GM12878 (cell line): ENCODE measurements around the gene IRAK4. TPM values are rescaled to one million over a fixed set of nuclear protein-coding genes. Genes with fewer than 3 reads are reported as not detected.

ENCODE experiments used
- ATAC-seq: fragments of 200-7000 bp; cut with Tn5 transposase; 3 replicates; pipeline ENCODE4 v1.9.1; 2020; ENCODE audit warnings: mild to moderate bottlenecking, moderate library complexity
- BruUV-seq: library from RNA; stranded (reverse); fragments of 400-500 nt; replicated peaks from 2 replicates; lab custom pipeline; 2021; lab: Mats Ljungman, UMichigan
- CTCF ChIA-PET: fragments of 300-600 bp; sonication (Branson Sonifier 250); formaldehyde crosslinking; extraction: SDS; loops from one replicate; lab custom pipeline; 2021; ENCODE audit warnings: inconsistent platforms; lab: Yijun Ruan, JAX
- POLR2A ChIA-PET: fragments of 350-600 bp; formaldehyde crosslinking; extraction: SDS; loops from one replicate; lab custom pipeline; 2021; ENCODE audit warnings: inconsistent platforms; lab: Charles Lee
- RAD21 ChIA-PET: fragments of 300-600 bp; sonication (Branson Sonifier 250); formaldehyde crosslinking; loops from one replicate; lab custom pipeline; 2023; ENCODE audit warnings: antibody characterized with exemption; ENCODE audit not compliant: unreplicated experiment; lab: Charles Lee
- SMC1A ChIA-PET: fragments of 300-600 bp; sonication (Branson Sonifier 250); formaldehyde crosslinking; loops from one replicate; lab custom pipeline; 2023; ENCODE audit not compliant: unreplicated experiment, uncharacterized antibody; lab: Charles Lee
- DNase-seq: peaks from one replicate; pipeline ENCODE4 v3.0.0-alpha.2; 2011; ENCODE audit warnings: low read depth, low spot score
- FAIRE-seq: peaks from 3 replicates; lab custom pipeline; 2011; peaks lifted over from hg19 to GRCh38; lab: Jason Lieb, UNC
- H2AFZ ChIP-seq: 2 replicates; pipeline ENCODE4 v1.6.0; 2011; ENCODE audit warnings: low read depth, low read length, control low read depth; ENCODE audit not compliant: control insufficient read depth
- H3K27ac ChIP-seq: 2 replicates; pipeline ENCODE4 v1.5.1; 2011; ENCODE audit warnings: control low read depth; ENCODE audit not compliant: control insufficient read depth, insufficient read depth
- H3K27me3 ChIP-seq, 2 experiments: replicated peaks in 1 of 2; 2 replicates each; pipeline versions ENCODE4 v1.6.0 to v1.6.1; 2011; ENCODE audit warnings: low read length in 1 of 2; ENCODE audit not compliant: control insufficient read depth in 2 of 2, insufficient read depth in 2 of 2
- H3K36me3 ChIP-seq, 2 experiments: 2 replicates each; pipeline ENCODE4 v1.5.1; 2011; ENCODE audit warnings: low read length in 1 of 2; ENCODE audit not compliant: control insufficient read depth in 2 of 2, insufficient read depth in 2 of 2
- H3K4me1 ChIP-seq: 2 replicates; pipeline ENCODE4 v1.6.1; 2011; ENCODE audit warnings: mild to moderate bottlenecking, low read length, moderate library complexity, mixed read lengths; ENCODE audit not compliant: control insufficient read depth, insufficient read depth
- H3K4me2 ChIP-seq: 2 replicates; pipeline ENCODE4 v1.6.0; 2011; ENCODE audit warnings: control low read depth; ENCODE audit not compliant: control insufficient read depth, insufficient read depth
- H3K4me3 ChIP-seq: fragments of 200-600 bp; sonication (generic); 2 replicates; pipeline ENCODE4 v1.5.1; 2016
- H3K79me2 ChIP-seq: 2 replicates; pipeline ENCODE4 v1.6.0; 2011; ENCODE audit warnings: low read length; ENCODE audit not compliant: control insufficient read depth, insufficient read depth
- H3K9ac ChIP-seq: 2 replicates; pipeline ENCODE4 v1.8.0; 2011; ENCODE audit warnings: low read length, control low read depth, mixed read lengths; ENCODE audit not compliant: control insufficient read depth, insufficient read depth
- H3K9me3 ChIP-seq: replicated peaks from 3 replicates; pipeline ENCODE4 v1.5.1; 2011; ENCODE audit warnings: mild to moderate bottlenecking, low read length; ENCODE audit not compliant: control insufficient read depth, insufficient read depth
- H4K20me1 ChIP-seq: 2 replicates; pipeline ENCODE4 v1.6.0; 2011; ENCODE audit not compliant: control insufficient read depth, insufficient read depth
- BCLAF1 ChIP-seq: fragments of 450-650 bp; IDR thresholded peaks from 2 replicates; pipeline ENCODE4 v1.6.1; 2017; ENCODE audit warnings: antibody characterized with exemption, mild to moderate bottlenecking, moderate library complexity
- CBFB ChIP-seq: IDR thresholded peaks from 2 replicates; pipeline ENCODE4 v1.6.1; 2016; ENCODE audit warnings: antibody characterized with exemption, low read depth
- KAT2A ChIP-seq: conservative IDR thresholded peaks from 2 replicates; pipeline ENCODE4 v1.6.1; 2011; ENCODE audit warnings: low read depth, low read length; ENCODE audit not compliant: control insufficient read depth
- NFXL1 ChIP-seq: fragments of 450-650 bp; IDR thresholded peaks from 2 replicates; pipeline ENCODE4 v1.6.1; 2017; ENCODE audit warnings: antibody characterized with exemption, mild to moderate bottlenecking, borderline replicate concordance
- POLR2AphosphoS5 ChIP-seq: IDR thresholded peaks from 2 replicates; pipeline ENCODE4 v1.6.1; 2011; ENCODE audit warnings: mild to moderate bottlenecking, low read length, inconsistent platforms
- RUNX3 ChIP-seq: IDR thresholded peaks from 2 replicates; pipeline ENCODE4 v1.6.1; 2012; ENCODE audit warnings: low read length, inconsistent platforms
- SPI1 ChIP-seq: IDR thresholded peaks from 2 replicates; pipeline ENCODE4 v1.6.1; 2011; ENCODE audit warnings: low read depth, mild to moderate bottlenecking, low read length, moderate library complexity, borderline replicate concordance; ENCODE audit not compliant: insufficient read depth
- YBX1 ChIP-seq: fragments of 450-650 bp; IDR thresholded peaks from 2 replicates; pipeline ENCODE4 v1.6.1; 2016; ENCODE audit warnings: antibody characterized with exemption
- YY1 ChIP-seq: IDR thresholded peaks from 2 replicates; pipeline ENCODE4 v1.6.1; 2011; ENCODE audit warnings: low read depth, mild to moderate bottlenecking, low read length
- ZNF622 ChIP-seq: fragments of 450-650 bp; IDR thresholded peaks from 2 replicates; pipeline ENCODE4 v1.6.1; 2017; ENCODE audit warnings: mild to moderate bottlenecking, inconsistent platforms
- ZZZ3 ChIP-seq: IDR thresholded peaks from 2 replicates; pipeline ENCODE4 v1.6.1; 2011; ENCODE audit warnings: low read depth; ENCODE audit not compliant: control insufficient read depth, insufficient read length
- WGBS: methylation state at CpG from one replicate; pipeline ENCODE4 v1.1.6; 2016; ENCODE audit warnings: low lambda C conversion rate; ENCODE audit not compliant: insufficient replicate concordance, insufficient coverage; ENCODE audit errors: missing lambda C conversion rate; 5-methylcytosine and 5-hydroxymethylcytosine counted together
- in situ Hi-C: fragments of 300-500 bp; cut with MboI; formaldehyde crosslinking; loops from 9 replicates; pipeline ENCODE4 v1.14.3; 2018; ENCODE audit warnings: mixed read lengths
- intact Hi-C: fragments of 100-400 bp; cut with micrococcal nuclease; formaldehyde crosslinking; loops from one replicate; pipeline ENCODE4 v1.14.2; 2022; ENCODE audit not compliant: unreplicated experiment
- polyA plus RNA-seq, 11 experiments: library from polyadenylated mRNA; depleted of rRNA in 4 of 11; unstranded in 6 of 11; stranded (reverse) in 5 of 11; fragments of >200 nt; fragmentation: Nextera tagmentation in 4 of 11; fragmentation: Illumina TruSeq in 1 of 11; extraction: Ambion mirVana in 4 of 11; extraction: Trizol in 1 of 11; gene quantifications; 1 replicate in 1 of 11; 2 replicates in 10 of 11; pipeline versions ENCODE4 v1.2.1 to v1.2.3, GENCODE V29; 2011 to 2016; ENCODE audit warnings: inconsistent platforms in 2 of 11, missing spikeins in 2 of 11, low read depth in 1 of 11
- total RNA-seq, 4 experiments: library from RNA; depleted of rRNA in 3 of 4; stranded (reverse); fragments of >200 nt in 3 of 4; fragmentation: Illumina TruSeq in 1 of 4; extraction: Trizol in 1 of 4; gene quantifications; 2 replicates each; pipeline versions ENCODE4 v1.2.1 to v1.2.3, GENCODE V29; 2013 to 2021

Gene IRAK4
- total and polyA plus RNA-seq, 10 of the 15 experiments (the other 5 are each of a cell fraction or from before 2014, with no cell fraction given) = 7.9 to 46.8 (median 20.9) TPM

GRCh38 chr12:43740511-43741100 is 18.1 kb upstream of the IRAK4 start:
- H3K4me2 ChIP-seq = no peak overlapping the region
- peak; percentile 38 for FAIRE-seq
- in situ Hi-C loops = no loop called here
- intact Hi-C loops = no loop called here
- TF ChIP-seq YY1 (peak; percentile 62; the same call in 1 of the 2 replicates), ZZZ3 (no peak), SPI1 (peak; percentile 49; the same call in 1 of the 2 replicates), RUNX3 (peak; percentile 37; the same call in 1 of the 2 replicates)
- 82% methylated on average over 3 of the region's 3 CpGs for WGBS
- H4K20me1 ChIP-seq = no peaks in the 10 kb centered on the region
- H3K79me2 ChIP-seq = no peaks in the 10 kb centered on the region
- no peak overlapping the region for H3K9ac ChIP-seq
- ChIA-PET CTCF (interaction anchor here (0.7 to 1.0 kb wide), 2 partner anchors 16 to 197 kb away, joined by 3 read pairs; no protein-coding TSS in a partner anchor), RAD21 (no interaction called here), SMC1A (interaction anchor here (0.7 kb wide), 1 partner anchor 142 kb away, joined by 3 read pairs; no protein-coding TSS in a partner anchor), POLR2A (no interaction called here)
- no peak for DNase-seq
- peak; percentile 55 for ATAC-seq
- no peak overlapping the region for H3K4me3 ChIP-seq
- no peaks in the 10 kb centered on the region for H3K27me3 ChIP-seq
- peaks cover 6% of the 10 kb centered on the region for H3K4me1 ChIP-seq
- no TSS peak for BruUV-seq
- no peak overlapping the region for H3K27ac ChIP-seq
- H2AFZ ChIP-seq = no peak overlapping the region
- H3K9me3 ChIP-seq = peaks cover 6% of the 10 kb centered on the region; the same call in 2 of the 3 replicates
- peaks cover 0 to 28% of the 10 kb centered on the region in 2 experiments; a peak in 1 of 4 replicates for H3K36me3 ChIP-seq

DNA sequence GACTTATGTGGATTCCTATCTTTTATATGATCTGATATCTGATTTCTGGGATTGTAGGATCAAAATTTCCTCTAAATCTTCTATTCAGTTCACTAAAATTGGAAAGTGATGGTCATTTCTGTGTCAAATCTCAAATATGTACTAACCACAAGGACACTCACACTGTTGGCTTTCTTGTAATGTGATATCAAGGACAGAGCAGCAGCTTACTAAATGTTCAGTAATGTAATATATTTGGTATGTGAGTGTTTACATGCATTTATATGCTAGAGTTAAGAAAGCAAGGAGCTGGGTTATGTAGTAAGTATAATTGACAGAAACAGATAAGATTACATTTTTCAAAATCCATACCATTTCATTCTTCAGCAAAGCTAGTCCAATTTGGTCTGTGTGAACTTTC is 16.6 kb upstream of the IRAK4 start:
- DNase-seq (no peak), FAIRE-seq (no peak), ATAC-seq (no peak)
- BruUV-seq = no TSS peak
- Histone ChIP-seq H4K20me1 (no peaks in the 10 kb centered on the region), H2AFZ (no peak overlapping the region), H3K9ac (no peak overlapping the region), H3K79me2 (no peaks in the 10 kb centered on the region), H3K36me3 (peaks cover 0 to 21% of the 10 kb centered on the region in 2 experiments; a peak in 1 of 4 replicates), H3K27ac (no peak overlapping the region), H3K4me1 (peaks cover 6% of the 10 kb centered on the region), H3K4me2 (no peak overlapping the region), H3K9me3 (peaks cover 6% of the 10 kb centered on the region), H3K27me3 (no peaks in the 10 kb centered on the region), H3K4me3 (no peak overlapping the region)
- RAD21 ChIA-PET = no interaction called here
- TF ChIP-seq KAT2A (no peak), YBX1 (no peak), POLR2AphosphoS5 (no peak), ZNF622 (no peak), BCLAF1 (no peak), NFXL1 (no peak), CBFB (no peak)
- in situ Hi-C loops (no loop called here), intact Hi-C loops (no loop called here)
- SMC1A ChIA-PET = interaction anchor here (1.0 to 1.2 kb wide), 2 partner anchors 10 to 15 kb away, joined by 3 to 4 read pairs; no protein-coding TSS in a partner anchor
- POLR2A ChIA-PET = interaction anchor here (1.3 kb wide), 1 partner anchor 16 kb away, joined by 3 read pairs; the partner anchor contains the start of genes IRAK4 and PUS7L
- CTCF ChIA-PET = interaction anchor here (0.8 kb wide), 1 partner anchor 16 kb away, joined by 3 read pairs; no protein-coding TSS in a partner anchor
